GM19372 (cell line): Measurements from ENCODE around the gene HGD.
"Not testable (repeated sequence)": the region's sequence is repeated elsewhere in the genome, so short reads cannot be mapped to it uniquely, and the experiment has no call there.

Experiments used
- ATAC-seq: cut with Tn5 transposase; IDR thresholded peaks from one replicate; pipeline ENCODE4 v1.9.1; 2021; ENCODE audit warnings: mild to moderate bottlenecking, low read depth, moderate library complexity; ENCODE audit not compliant: unreplicated experiment

Gene HGD

GRCh38 chr3:120682095-120682681 lies at the start of gene HGD:
TSS of gene HGD (minus strand) at chr3:120682239. CDS start at chr3:120682111, 128 bp downstream.
- ATAC-seq = no peak

- no peak for ATAC-seq
Observed at GRCh38 chr3:120730576-120731542, 48.8 kb upstream of the HGD start.

- no peak for ATAC-seq
Observed at GRCh38 chr3:120726791-120727190, 44.8 kb upstream of the HGD start.

- not testable (repeated sequence) for ATAC-seq
Observed at GRCh38 chr3:120719167-120719834, 37.3 kb upstream of the HGD start.

GRCh38 chr3:120713262-120713661 lies 31.2 kb upstream of the HGD start:
- no peak for ATAC-seq

- ATAC-seq = no peak
Observed at GRCh38 chr3:120710369-120710768, 28.3 kb upstream of the HGD start.

- peak; percentile 80 for ATAC-seq
Observed at GRCh38 chr3:120708408-120708807, 26.4 kb upstream of the HGD start.

- ATAC-seq = no peak
Observed at GRCh38 chr3:120706950-120707349, 24.9 kb upstream of the HGD start.

GRCh38 chr3:120705884-120706582 lies 24.0 kb upstream of the HGD start:
- no peak for ATAC-seq

GRCh38 chr3:120699333-120699732 lies 17.3 kb upstream of the HGD start:
- ATAC-seq = no peak

- ATAC-seq = no peak
Observed at GRCh38 chr3:120693439-120694171, 11.6 kb upstream of the HGD start.

GRCh38 chr3:120689395-120689794 lies 7.4 kb upstream of the HGD start:
- no peak for ATAC-seq

- peak; percentile 93 for ATAC-seq
Observed at GRCh38 chr3:120688121-120688520, 6.1 kb upstream of the HGD start.

GRCh38 chr3:120685411-120685810 lies 3.4 kb upstream of the HGD start:
- no peak for ATAC-seq

GRCh38 chr3:120684896-120685295 lies 2.9 kb upstream of the HGD start:
- no peak for ATAC-seq

- ATAC-seq = no peak
Observed at GRCh38 chr3:120683671-120684301, 1.7 kb upstream of the HGD start.

GRCh38 chr3:120683213-120683612 lies 1.2 kb upstream of the HGD start:
- no peak for ATAC-seq

- ATAC-seq = no peak
Observed at GRCh38 chr3:120681506-120682038, 467 bp downstream of the HGD start.

GRCh38 chr3:120681018-120681417 lies 1.0 kb downstream of the HGD start:
- ATAC-seq = no peak
